SHP77 (cell line): ENCODE measurements around the gene ADCY1.

Experiments
- DNase-seq, 2 experiments: peaks; one replicate each; lab custom pipeline; 2025; lab: John Stamatoyannopoulos, UW

ADCY1 gene

DNA sequence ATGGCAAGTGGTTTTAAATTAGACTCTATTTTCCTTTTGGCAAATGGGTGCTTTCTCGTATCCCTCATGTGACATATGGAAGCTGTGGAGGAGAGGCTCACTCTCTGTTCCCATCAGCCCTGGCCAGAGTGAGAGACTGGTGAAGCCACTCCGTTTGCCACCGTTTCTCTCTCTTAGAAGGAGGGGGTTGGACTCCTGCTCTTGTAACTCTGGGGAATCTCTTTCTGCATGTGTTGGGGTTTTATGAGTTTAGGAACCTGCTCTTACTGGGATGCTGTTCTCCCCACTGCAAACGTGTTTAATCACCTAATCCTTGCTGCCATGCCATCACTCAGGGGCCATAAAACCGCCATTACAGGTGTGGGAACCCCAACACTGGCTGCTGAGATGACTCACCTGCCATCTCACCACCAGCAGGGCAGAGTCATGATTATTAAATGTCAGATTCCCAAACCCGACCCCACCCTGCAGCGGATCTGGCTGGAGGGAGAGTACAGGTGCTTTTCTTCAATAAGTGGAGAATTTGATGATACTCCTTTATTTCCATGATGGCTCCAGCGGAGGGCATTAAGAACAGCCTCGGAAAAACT is 103.2 kb downstream of the ADCY1 start:
- DNase-seq, result no peak

DNA sequence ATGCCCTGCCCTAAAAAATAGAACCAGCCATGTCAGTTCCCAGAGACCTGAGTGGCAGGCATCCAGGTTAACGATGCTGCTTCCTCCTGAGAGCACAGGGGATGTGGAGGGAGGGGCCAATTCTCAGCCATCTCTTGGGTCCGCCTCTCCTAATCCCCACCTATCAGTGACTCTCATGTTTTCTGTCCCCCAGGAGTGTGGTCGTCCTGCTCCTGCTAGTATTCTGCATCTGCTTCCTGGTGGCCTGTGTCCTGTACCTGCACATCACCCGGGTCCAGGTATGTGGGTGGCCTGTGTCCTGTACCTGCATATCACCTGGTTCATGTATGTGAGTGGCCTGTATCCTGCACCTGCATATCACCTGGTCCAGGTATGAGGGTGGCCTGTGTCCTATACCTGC is 105.3 kb downstream of the ADCY1 start:
- DNase-seq, result no peak

- no peak for DNase-seq
Measured at GRCh38 chr7:45680776-45681175, 106.6 kb downstream of the ADCY1 start.

- no peak for DNase-seq
Measured at GRCh38 chr7:45681596-45682357, 107.6 kb downstream of the ADCY1 start.

GRCh38 chr7:45682358-45682735 is 108.2 kb downstream of the ADCY1 start:
- no peak for DNase-seq

- DNase-seq, result no peak
Measured at GRCh38 chr7:45682836-45683555, 108.8 kb downstream of the ADCY1 start.

- DNase-seq, result no peak
Measured at GRCh38 chr7:45683556-45684148, 109.5 kb downstream of the ADCY1 start.

DNA sequence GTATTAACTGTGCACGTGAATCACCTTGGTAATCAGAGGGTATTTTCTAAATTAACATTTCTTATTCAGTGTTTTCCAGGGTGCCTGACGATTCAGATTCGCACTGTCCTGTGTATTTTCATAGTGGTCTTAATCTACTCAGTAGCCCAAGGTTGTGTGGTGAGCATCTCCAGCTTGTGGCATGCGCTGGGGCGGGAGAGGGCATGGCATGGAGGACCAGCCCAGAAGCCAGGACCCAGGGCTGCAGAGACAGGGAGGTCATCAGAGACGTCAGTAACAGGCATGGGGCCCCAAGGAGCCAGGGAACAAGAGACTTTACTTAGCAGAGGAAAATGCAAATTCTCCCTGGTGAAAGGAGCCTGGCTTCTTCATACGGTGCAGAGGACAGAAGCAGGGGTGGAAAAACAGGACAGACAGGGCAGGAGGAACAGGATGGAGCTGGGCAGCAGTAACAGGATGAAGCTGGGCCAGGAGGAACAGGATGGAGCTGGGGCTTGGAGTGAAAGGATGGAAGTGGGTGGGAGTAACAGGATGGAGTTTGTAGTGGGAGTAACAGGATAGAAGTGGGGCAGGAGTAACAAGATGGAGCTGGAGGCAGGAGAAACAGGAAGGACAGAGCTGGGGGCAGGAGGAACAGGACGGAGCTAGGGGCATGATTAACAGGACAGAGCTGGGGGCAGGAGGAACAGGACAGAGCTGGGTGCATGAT is 110.9 kb downstream of the ADCY1 start:
- DNase-seq, result no peak

- no peak for DNase-seq
Measured at GRCh38 chr7:45685619-45686240, 111.6 kb downstream of the ADCY1 start.

- DNase-seq, result no peak
Measured at GRCh38 chr7:45686441-45687184, 112.4 kb downstream of the ADCY1 start.

DNA sequence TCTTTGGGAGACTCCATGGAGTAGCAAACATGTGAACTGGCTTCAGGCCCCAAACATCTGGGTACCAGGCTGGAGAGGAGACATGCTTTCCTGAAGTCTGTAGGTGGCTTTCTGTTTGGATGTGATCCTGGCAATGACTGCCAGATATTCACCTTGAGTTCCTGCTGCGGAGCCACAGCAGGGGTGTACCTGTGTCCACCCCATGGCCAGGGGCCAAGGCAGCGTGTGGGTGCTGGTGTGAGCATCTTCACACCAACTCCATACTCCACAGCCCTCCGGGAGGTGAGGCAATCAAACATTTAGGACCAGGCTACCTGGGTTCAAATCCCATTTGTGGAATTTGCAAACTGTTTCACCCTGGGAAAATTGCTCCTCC is 113.0 kb downstream of the ADCY1 start:
- DNase-seq, result no peak

- DNase-seq, result no peak
Measured at GRCh38 chr7:45687721-45688120, 113.6 kb downstream of the ADCY1 start.

- no peak for DNase-seq
Measured at GRCh38 chr7:45688382-45688781, 114.2 kb downstream of the ADCY1 start.

DNA sequence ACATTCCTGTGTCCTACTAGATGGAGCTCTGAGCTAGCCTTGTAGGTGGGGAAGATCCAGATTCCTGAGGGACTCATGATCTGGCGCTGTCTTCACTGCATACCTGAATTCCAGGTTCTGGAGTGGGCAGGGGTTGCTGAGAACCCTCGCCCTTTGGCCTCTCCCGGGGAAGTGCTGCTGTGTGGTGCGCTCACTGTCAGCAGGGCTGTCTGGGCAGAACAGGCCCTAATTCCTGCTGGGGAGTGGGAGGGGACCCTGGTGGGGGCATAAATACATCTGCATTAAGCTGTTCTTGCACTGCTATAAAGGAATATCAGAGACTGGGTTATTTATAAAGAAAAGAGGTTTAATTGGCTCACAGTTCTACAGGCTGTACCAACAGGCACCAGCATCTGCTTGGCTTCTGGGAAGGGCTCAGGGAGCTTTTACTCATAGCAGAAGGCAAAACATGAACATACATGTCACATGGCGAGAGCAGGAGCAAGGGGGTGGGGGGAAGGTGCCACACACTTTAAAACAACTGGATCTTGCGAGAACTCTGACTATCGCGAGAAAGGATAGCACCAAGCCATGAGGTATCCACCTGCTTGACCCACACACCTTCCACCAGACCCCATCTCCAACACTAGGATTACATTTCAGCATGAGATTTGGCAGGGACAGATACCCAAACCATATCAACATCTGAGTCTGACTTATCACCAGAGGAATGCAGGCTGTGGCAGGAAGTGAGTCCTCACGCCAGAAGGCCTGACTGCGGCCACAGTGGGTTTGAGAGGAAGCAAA is 115.0 kb downstream of the ADCY1 start:
- no peak for DNase-seq

DNA sequence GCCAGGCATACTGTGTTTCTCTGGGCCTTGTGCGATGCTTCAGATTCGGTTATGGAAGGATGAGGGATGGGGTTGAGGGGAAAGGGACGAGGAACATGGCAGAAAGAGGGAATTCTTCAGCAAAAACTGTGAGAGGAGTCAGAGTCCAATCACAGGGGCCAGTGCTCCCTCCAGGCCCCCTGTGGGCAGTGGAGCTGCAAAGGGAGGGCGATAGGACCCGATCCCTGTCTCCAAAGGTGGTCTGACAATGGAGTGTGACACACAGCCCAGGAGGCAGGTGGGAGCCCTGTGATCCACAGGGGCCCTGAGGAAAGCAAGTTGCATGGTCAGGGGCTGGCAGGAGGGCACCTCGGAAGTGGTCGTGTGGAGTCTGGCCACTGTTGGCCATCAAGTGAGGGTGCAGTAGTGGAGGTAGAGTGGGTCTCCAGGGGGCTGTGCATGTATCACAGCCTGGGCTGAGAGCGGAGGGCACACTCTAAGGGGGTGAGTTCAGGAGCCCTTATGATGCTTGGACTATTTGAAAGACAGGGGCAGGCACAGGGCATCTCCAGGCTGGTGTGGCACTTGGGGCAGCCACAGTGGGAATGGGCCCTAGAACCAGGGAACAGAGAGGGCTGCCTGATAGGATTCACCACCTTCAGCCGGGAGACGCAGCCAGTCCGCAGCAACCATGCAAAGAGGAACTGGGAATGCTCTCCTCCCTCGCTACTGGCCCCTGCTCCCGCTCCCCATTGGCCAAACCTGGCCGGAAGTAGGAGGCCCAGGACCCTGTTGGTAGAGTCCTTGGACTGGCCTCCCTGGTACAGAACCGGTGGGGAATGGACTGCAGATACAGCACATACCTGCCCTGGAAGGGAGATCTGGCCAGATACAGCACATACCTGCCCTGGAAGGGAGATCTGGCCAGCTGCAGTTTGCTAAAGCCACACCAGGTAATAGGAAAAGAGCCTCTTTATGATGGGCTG is 115.9 kb downstream of the ADCY1 start:
- DNase-seq, result no peak

GRCh38 chr7:45690762-45691150 is 116.6 kb downstream of the ADCY1 start:
- no peak for DNase-seq

DNA sequence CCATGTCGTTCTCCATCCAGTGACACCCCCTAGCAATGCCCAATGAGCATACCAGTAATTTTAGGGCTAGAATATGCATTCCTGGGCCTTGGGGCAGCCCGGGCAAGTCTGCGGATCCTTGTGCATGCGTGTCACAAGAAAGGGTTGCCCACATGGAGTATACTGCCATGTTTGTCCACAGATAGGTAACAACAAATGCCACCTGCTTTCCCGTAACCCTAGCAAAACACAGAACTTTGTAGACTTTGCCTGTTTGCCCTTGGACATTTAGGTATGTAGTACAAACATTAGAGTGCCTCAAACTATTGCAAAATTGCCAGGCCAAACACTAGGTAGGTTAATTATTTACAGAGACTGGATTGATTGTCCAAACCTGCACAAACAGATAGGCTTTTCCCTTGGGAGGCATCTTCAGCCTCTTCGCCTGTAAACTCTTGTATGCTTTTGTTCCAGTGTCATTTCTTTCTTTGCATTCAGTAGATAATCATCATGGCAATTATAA is 117.0 kb downstream of the ADCY1 start:
- no peak for DNase-seq

DNA sequence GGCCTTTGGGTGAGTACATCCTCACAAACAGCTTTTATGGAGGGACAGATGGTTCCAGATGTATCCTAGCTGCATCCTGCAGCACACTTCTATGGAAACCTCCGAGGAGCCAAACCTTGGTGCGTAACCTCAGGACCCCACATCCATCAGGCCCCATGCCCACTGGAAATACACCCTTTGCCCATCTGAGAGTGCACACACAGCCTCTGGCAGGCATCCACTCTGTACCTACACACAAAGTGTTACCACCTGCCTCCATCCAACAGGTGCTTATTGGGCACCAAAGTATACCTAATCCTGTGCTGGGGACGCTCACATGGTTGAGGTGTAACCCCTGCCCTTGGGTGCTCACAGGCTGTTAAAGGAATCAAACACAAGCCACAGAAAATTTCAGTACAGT is 117.9 kb downstream of the ADCY1 start:
- no peak for DNase-seq
